Astrocyte of the hippocampus (primary cell): ENCODE results near the gene KIRREL3.

Experiments
- DNase-seq: peaks from one replicate; pipeline ENCODE4 v3.0.0; 2011; ENCODE audit warnings: low read depth, low spot score

Gene KIRREL3

GRCh38 chr11:126446581-126446980, 554.0 kb downstream of the KIRREL3 start:
- DNase-seq: no peak

- no peak for DNase-seq
Observed at GRCh38 chr11:126444072-126444471, 556.5 kb downstream of the KIRREL3 start.

GRCh38 chr11:126443120-126443519, 557.5 kb downstream of the KIRREL3 start:
- DNase-seq: no peak

GRCh38 chr11:126440792-126441514, 559.6 kb downstream of the KIRREL3 start:
- DNase-seq: peak; percentile 89

- DNase-seq: no peak
Observed at GRCh38 chr11:126440276-126440675, 560.3 kb downstream of the KIRREL3 start.

GRCh38 chr11:126438691-126439090, 561.9 kb downstream of the KIRREL3 start:
- DNase-seq: no peak

- no peak for DNase-seq
Observed at GRCh38 chr11:126438272-126438671, 562.3 kb downstream of the KIRREL3 start.

- DNase-seq: no peak
Observed at GRCh38 chr11:126437731-126438130, 562.8 kb downstream of the KIRREL3 start.

GRCh38 chr11:126436209-126436755, 564.3 kb downstream of the KIRREL3 start:
- DNase-seq: no peak

GRCh38 chr11:126434950-126435335, 565.6 kb downstream of the KIRREL3 start:
- no peak for DNase-seq

- DNase-seq: no peak
Observed at GRCh38 chr11:126433989-126434949, 566.3 kb downstream of the KIRREL3 start.

- DNase-seq: no peak
Observed at GRCh38 chr11:126433244-126433846, 567.2 kb downstream of the KIRREL3 start.

GRCh38 chr11:126432525-126432924, 568.0 kb downstream of the KIRREL3 start:
- peak; percentile 28 for DNase-seq

GRCh38 chr11:126432065-126432461, 568.5 kb downstream of the KIRREL3 start:
- no peak for DNase-seq

- peak; percentile 83 for DNase-seq
Observed at GRCh38 chr11:126431401-126432064, 569.0 kb downstream of the KIRREL3 start.

- DNase-seq: no peak
Observed at GRCh38 chr11:126430581-126431335, 569.8 kb downstream of the KIRREL3 start.

- DNase-seq: no peak
Observed at GRCh38 chr11:126426820-126427749, 573.5 kb downstream of the KIRREL3 start.

GRCh38 chr11:126426106-126426505, 574.5 kb downstream of the KIRREL3 start:
- DNase-seq: no peak

GRCh38 chr11:126424471-126425039, 576.0 kb downstream of the KIRREL3 start:
- no peak for DNase-seq
